Hepatocyte (in vitro differentiated cells): ENCODE measurements around the gene SLC6A12.

Experiments used
- CTCF ChIP-seq: fragments of 200-600 bp; sonication (generic); IDR thresholded peaks from 2 replicates; pipeline ENCODE4 v1.5.1; 2016; ENCODE audit warnings: antibody characterized with exemption, mild to moderate bottlenecking; ENCODE audit not compliant: poor library complexity
- EZH2 ChIP-seq: fragments of 200-600 bp; sonication (generic); IDR thresholded peaks from 2 replicates; pipeline ENCODE4 v1.6.1; 2016; ENCODE audit warnings: antibody characterized with exemption, mild to moderate bottlenecking, borderline replicate concordance
- EZH2phosphoT487 ChIP-seq: fragments of 200-600 bp; sonication (generic); IDR thresholded peaks from one replicate; pipeline ENCODE4 v1.6.1; 2018; ENCODE audit warnings: antibody characterized with exemption, mild to moderate bottlenecking, low read depth, moderate library complexity; ENCODE audit not compliant: unreplicated experiment, severe bottlenecking

- no peak for TF ChIP-seq CTCF
- TF ChIP-seq EZH2: no peak
- no peak for TF ChIP-seq EZH2phosphoT487
These were observed 1.2 kb upstream of the SLC6A12 start for GRCh38 chr12:215116-215515.
